NCI-H526 treated with DMSO at 0.1 percent for 48 hours (cell line): ENCODE results near the gene TTC12.

ENCODE experiments used
- DNase-seq: peaks from one replicate; lab custom pipeline; 2025; lab: John Stamatoyannopoulos, UW

The TTC12 gene

DNA sequence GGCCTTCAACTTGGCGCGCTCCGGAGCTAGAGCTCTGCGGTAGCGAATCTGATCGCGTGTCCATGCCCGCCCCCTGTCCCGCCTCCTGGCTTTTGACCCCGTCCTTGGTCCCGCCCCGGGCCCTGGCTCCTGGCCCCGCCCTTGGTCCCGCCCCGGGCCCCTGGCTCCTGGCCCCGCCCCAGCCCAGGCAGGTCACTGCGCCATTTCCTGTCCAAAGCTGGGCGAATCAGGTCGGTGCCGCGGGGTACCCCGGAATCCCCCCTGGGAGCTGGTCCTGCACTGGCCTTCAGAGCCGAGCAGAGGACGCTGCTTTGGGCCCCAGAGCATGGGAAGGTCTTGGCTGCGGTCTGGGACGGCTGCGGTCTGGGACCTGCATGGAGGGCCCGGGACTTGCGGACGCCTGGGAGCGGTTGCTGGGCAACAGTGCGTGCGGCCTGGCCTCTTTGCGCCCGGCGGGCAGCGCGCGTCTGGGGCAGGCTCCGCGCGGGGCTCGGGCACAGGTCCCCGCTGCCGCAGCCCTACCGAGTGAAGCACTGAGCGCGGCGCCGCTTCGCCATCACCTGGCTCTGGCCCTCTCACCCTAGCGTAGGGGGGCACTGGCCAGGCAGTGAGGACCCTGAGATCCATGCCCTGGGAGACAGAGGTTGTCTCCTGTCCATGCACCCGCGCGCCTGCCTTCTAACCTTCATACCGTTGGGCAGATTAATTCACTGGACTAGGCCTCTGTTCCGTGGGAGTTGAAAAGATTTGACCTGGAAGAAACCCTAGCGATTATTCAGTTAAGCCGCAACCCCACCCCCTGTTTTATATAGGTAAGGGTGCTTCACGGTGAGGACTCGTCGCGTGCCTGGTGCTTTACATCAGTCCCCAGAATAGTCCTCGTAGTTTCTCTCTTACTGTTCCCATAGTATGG lies at the start of gene TTC12:
Gene TTC12, plus strand, starts transcription at position 195 of the 913 bp plus-strand sequence. CDS start 1,675 bp downstream, outside the sequence.
- peak; percentile 93 for DNase-seq

GRCh38 chr11:113265362-113265761 lies 49.0 kb upstream of the TTC12 start:
- DNase-seq = no peak

- peak; percentile 89 for DNase-seq
Observed at GRCh38 chr11:113267493-113267892, 46.9 kb upstream of the TTC12 start.

- no peak for DNase-seq
Observed at GRCh38 chr11:113269096-113269495, 45.3 kb upstream of the TTC12 start.

GRCh38 chr11:113269636-113270035 lies 44.7 kb upstream of the TTC12 start:
- no peak for DNase-seq

GRCh38 chr11:113270080-113270479 lies 44.3 kb upstream of the TTC12 start:
- DNase-seq = no peak

- no peak for DNase-seq
Observed at GRCh38 chr11:113271551-113272245, 42.7 kb upstream of the TTC12 start.

- no peak for DNase-seq
Observed at GRCh38 chr11:113272281-113272680, 42.1 kb upstream of the TTC12 start.

DNA sequence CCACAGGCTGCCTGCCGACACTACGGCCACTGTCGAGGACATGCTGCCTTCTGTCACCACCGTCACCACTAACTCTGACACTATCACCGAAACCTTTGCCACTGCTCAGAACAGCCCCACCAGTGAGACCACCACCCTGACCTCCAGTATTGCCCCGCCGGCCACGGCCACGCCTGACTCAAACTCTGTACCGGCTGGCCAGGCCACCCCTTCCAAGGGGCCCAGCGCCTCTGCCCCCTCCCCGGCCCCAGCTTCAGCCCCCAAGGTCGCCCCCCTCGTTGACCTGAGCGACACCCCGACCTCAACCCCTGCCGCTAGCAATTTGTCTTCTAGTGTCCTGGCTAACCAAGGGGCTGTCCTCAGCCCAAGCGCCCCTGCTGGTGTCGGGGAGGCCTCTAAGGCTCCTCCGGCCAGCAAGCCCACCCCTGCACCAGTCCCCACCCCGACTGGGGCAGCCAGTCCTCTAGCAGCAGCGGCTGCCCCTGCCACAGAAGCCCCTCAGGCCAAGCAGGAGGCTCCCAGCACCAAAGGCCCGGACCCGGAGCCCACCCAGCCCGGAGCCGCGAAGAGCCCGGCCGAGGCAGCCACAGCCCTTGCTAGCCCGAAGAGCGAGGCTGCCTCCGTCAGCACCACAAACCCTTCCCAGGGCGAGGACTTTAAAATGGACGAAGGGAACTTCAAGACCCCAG lies 41.3 kb upstream of the TTC12 start:
- DNase-seq = no peak

DNA sequence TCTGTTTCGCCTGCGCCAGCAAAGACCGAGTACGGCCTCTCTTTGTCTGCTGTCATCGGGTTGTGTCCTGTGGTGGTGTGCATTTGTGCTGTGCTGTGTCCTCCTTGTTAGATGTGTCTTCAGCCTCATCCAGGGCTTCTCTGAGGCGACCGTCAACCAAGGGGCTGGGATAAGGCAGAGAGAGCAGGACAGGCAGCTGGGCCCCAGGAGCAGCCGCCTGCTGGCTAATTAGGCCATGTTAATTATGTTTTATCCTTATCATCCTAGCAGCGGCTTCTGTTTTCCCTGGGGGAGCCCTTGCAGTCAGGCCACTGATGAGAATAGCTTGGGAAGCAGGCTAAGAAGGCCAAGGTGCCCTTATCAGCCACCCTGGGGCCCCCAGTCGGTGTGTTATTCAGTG lies 40.7 kb upstream of the TTC12 start:
- no peak for DNase-seq

- DNase-seq = peak; percentile 39
Observed at GRCh38 chr11:113274713-113275582, 39.4 kb upstream of the TTC12 start.

GRCh38 chr11:113275602-113276001 lies 38.8 kb upstream of the TTC12 start:
- no peak for DNase-seq

- DNase-seq = no peak
Observed at GRCh38 chr11:113276466-113276865, 37.9 kb upstream of the TTC12 start.

DNA sequence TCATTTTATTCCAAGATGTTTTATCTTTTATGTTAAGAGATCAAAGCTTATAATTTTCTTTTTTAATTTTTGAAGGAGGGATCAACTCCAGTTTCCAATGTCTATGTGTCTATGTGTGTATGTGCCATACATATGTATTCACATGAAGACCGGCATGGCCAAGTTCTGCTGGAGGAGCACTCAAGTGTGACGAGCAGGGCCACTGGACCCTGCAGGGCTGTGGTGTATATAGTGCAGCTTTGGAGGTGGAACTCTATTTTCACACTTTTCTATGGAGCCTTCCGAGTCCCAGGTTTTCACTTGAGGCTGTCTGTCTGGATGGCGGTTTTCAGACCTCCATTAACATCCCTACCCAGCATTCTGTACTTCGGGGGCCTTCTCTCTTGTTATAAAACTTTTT lies 36.5 kb upstream of the TTC12 start:
- no peak for DNase-seq

- no peak for DNase-seq
Observed at GRCh38 chr11:113278481-113278880, 35.9 kb upstream of the TTC12 start.

DNA sequence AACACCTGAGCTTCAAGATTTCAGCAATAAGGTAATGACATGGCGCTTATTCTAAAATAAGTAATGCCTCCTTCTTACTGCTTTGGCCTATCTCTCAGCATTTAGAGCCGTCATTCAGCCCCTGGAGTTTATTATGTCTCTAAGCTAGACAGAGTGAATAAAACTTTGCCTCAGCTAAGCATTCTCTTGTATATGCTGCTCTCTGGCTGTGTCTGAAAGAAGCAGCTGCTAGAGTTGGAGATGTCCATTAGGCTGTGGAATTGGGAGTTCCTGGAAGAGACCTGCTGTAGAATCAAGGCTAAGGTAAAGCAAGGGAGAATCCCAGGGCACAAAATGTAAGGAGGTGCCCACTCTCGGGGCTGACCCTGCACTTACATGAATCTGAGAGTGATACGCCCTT lies 35.5 kb upstream of the TTC12 start:
- DNase-seq = no peak

- no peak for DNase-seq
Observed at GRCh38 chr11:113279591-113279990, 34.8 kb upstream of the TTC12 start.

DNA sequence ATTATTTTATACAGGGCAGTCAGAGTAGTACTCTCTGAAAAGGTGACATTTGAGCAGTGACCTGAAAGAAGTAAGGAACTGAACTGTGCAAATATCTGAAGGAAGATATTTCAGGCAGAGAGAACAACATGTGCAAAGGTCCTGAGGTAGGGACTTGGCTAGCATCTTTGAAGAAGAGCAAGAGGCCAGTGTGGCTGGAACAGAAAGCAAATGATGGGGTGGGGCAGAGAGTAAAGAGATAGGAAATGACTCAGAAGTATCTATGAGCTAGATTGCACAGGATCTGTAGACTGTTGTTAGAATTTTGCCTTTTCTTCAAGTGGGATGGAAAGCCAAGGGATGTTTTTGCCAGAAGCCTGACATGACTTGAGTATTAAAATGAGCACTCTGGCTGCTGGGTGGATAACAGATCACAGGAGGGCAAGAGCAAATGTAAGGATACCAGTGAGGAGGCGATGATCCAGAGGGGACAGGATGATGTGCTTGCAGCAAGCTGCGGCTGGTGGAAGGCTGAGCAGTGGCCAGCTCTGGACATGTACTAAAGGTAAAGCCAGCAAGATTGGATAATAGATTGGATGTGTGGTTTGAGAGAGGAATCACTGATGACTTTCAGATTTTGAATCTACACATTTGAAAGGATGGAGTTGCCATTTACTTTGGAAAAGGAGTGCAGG lies 33.2 kb upstream of the TTC12 start:
- no peak for DNase-seq

DNA sequence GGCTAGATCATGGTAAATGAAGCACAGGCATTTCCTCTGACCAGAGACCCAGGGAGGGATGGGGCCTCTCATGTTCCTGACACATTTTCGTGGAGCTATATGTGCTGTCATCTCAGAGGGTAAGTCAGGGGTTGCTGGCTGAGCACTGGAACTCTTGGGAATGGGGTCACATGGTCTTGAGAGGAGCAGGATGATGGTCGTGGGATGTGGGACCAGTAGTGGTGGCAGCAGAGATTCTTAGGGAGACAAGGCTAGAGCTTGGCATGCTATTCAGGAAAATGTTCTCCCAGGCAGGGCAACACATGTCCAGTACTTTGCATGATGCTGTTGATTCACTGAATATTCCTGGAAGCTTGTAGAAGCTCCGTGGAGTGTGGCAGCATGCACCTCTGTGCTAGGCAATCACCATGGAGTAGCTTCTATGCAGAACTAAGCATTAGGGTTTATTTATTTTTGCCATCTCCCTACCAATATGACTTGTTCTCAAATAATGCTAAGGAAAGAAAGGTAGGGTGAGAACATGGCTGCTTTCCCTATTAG lies 31.4 kb upstream of the TTC12 start:
- no peak for DNase-seq

- DNase-seq = no peak
Observed at GRCh38 chr11:113283881-113284280, 30.5 kb upstream of the TTC12 start.

DNA sequence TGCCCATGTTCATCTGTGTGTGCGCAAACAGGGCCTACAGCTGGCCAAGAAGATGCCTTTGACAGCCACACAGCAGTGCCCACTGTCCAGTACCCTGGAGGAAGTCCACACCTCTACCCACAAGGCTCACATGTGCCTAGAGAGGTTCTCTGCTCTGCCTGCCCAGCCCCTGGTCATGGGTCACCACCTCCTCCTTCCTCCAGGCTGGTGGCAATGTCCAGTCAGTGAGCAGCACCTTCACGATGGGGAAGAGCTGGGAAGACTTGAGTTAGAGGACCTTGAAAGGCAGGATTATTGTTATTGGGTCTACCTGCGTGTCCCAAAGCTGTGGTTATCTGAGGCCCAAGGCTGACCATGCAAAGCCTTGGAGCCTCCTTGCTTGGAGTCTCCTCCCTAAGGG lies 28.4 kb upstream of the TTC12 start:
- no peak for DNase-seq
